Measurements from ENCODE around the gene WDR7. TPM values are rescaled to one million over a fixed set of nuclear protein-coding genes. Genes with fewer than 3 reads are reported as not detected.

The WDR7 gene
- total and polyA plus RNA-seq, 2 experiments from 2014 or later, result 7.0 to 14.8 TPM

DNA sequence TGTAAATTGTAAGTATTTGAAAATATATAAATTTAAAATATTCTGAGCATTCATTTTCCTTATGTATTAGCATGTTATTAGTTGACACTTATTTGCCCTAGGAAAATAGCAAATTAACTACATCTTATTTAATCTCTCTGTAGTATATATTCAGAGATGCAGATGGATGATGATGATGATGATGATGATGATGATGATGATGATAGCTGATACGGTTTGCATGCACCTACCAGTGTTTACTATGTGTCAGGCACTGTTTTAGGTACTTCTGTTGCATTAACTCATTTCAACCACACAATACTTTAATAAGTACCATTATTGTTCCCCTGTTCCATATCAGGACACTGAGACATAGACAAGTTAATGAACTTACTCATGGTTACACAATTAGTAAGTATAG, 304.3 kb downstream of the WDR7 start:
- peaks cover 3% of the 10 kb centered on the region for H3K27me3 Mint-ChIP-seq (ENCODE audit: insufficient read depth, low read depth, poor library complexity)
- Histone ChIP-seq H3K27me3 (ENCODE audit: insufficient read depth) (no peaks in the 10 kb centered on the region), H3K36me3 (ENCODE audit: insufficient read depth) (no peaks in the 10 kb centered on the region), H4K20me1 (replicated peaks; ENCODE audit: insufficient read depth) (no peaks in the 10 kb centered on the region), H3K4me2 (no peak overlapping the region), H3F3A (replicated peaks; ENCODE audit: low read depth) (no peaks in the 10 kb centered on the region), H3K79me2 (replicated peaks; ENCODE audit: insufficient read depth) (no peaks in the 10 kb centered on the region), H3K4me3 (no peak overlapping the region), H3K9me2 (ENCODE audit: insufficient read depth) (no peaks in the 10 kb centered on the region), H2AFZ (no peak overlapping the region), H3K4me1 (ENCODE audit: insufficient read depth) (peaks cover 9% of the 10 kb centered on the region; the same call in 1 of the 2 replicates), H3K27ac (ENCODE audit: low read depth) (no peak overlapping the region)
- no peaks in the 10 kb centered on the region for H3K36me3 Mint-ChIP-seq (ENCODE audit: low read depth)
- DNase-seq (ENCODE audit: low spot score) (no peak), ATAC-seq (no peak)
- peaks cover 11% of the 10 kb centered on the region for H3K4me1 Mint-ChIP-seq
- TF ChIP-seq ZNF331 (CRISPR knock-in tag; IDR thresholded peaks at IDR 0.05; ENCODE audit: low read depth) (no peak), ZNF114 (CRISPR knock-in tag; IDR thresholded peaks at IDR 0.05) (no peak), EZH2phosphoT487 (IDR thresholded peaks at IDR 0.05; ENCODE audit: unreplicated experiment) (no peak), POLR2AphosphoS5 (IDR thresholded peaks at IDR 0.05; ENCODE audit: low read depth) (no peak), JUNB (IDR thresholded peaks at IDR 0.05; ENCODE audit: unreplicated experiment) (no peak), CREB1 (CRISPR knock-in tag; IDR thresholded peaks at IDR 0.05; ENCODE audit: low read depth) (no peak), EZH2 (IDR thresholded peaks at IDR 0.05; ENCODE audit: low read depth, unreplicated experiment) (no peak), NANOG (IDR thresholded peaks at IDR 0.05; ENCODE audit: borderline replicate concordance) (no peak)
- TF ChIP-seq, protein P1, sequence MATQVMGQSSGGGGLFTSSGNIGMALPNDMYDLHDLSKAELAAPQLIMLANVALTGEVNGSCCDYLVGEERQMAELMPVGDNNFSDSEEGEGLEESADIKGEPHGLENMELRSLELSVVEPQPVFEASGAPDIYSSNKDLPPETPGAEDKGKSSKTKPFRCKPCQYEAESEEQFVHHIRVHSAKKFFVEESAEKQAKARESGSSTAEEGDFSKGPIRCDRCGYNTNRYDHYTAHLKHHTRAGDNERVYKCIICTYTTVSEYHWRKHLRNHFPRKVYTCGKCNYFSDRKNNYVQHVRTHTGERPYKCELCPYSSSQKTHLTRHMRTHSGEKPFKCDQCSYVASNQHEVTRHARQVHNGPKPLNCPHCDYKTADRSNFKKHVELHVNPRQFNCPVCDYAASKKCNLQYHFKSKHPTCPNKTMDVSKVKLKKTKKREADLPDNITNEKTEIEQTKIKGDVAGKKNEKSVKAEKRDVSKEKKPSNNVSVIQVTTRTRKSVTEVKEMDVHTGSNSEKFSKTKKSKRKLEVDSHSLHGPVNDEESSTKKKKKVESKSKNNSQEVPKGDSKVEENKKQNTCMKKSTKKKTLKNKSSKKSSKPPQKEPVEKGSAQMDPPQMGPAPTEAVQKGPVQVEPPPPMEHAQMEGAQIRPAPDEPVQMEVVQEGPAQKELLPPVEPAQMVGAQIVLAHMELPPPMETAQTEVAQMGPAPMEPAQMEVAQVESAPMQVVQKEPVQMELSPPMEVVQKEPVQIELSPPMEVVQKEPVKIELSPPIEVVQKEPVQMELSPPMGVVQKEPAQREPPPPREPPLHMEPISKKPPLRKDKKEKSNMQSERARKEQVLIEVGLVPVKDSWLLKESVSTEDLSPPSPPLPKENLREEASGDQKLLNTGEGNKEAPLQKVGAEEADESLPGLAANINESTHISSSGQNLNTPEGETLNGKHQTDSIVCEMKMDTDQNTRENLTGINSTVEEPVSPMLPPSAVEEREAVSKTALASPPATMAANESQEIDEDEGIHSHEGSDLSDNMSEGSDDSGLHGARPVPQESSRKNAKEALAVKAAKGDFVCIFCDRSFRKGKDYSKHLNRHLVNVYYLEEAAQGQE (IDR thresholded peaks at IDR 0.05; ENCODE audit: unreplicated experiment), result no peak
- TF ChIP-seq, protein P2, sequence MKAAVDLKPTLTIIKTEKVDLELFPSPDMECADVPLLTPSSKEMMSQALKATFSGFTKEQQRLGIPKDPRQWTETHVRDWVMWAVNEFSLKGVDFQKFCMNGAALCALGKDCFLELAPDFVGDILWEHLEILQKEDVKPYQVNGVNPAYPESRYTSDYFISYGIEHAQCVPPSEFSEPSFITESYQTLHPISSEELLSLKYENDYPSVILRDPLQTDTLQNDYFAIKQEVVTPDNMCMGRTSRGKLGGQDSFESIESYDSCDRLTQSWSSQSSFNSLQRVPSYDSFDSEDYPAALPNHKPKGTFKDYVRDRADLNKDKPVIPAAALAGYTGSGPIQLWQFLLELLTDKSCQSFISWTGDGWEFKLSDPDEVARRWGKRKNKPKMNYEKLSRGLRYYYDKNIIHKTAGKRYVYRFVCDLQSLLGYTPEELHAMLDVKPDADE (IDR thresholded peaks at IDR 0.05), result no peak
- no peak overlapping the region for H3K27ac Mint-ChIP-seq
- no peaks in the 10 kb centered on the region for H3K9me3 Mint-ChIP-seq
- no peak overlapping the region for H3K4me3 Mint-ChIP-seq

DNA sequence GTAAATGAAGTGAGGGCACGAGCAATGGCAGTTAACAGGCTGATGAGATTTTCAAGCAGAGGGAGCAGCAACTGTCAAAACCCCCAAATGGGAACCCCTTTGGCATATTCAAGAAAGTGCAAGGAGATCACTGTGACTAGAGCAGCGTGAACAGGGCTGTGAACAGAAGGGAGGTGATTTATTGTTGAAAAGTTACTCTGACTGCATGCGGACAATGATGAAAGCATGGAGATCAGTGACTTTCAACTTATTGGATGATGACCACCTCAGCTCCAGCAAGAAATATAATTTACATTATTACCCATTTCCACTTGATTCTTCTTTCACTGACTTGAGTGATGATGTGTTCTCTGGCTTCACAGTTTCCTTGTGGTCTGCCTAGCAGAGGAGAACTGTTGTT, 308.0 kb downstream of the WDR7 start:
- Mint-ChIP-seq H3K27ac (no peak overlapping the region), H3K4me1 (peaks cover 8% of the 10 kb centered on the region)
- TF ChIP-seq CREB1 (CRISPR knock-in tag; IDR thresholded peaks at IDR 0.05; ENCODE audit: low read depth) (no peak), EZH2 (IDR thresholded peaks at IDR 0.05; ENCODE audit: low read depth, unreplicated experiment) (no peak)
- TF ChIP-seq, protein P3, sequence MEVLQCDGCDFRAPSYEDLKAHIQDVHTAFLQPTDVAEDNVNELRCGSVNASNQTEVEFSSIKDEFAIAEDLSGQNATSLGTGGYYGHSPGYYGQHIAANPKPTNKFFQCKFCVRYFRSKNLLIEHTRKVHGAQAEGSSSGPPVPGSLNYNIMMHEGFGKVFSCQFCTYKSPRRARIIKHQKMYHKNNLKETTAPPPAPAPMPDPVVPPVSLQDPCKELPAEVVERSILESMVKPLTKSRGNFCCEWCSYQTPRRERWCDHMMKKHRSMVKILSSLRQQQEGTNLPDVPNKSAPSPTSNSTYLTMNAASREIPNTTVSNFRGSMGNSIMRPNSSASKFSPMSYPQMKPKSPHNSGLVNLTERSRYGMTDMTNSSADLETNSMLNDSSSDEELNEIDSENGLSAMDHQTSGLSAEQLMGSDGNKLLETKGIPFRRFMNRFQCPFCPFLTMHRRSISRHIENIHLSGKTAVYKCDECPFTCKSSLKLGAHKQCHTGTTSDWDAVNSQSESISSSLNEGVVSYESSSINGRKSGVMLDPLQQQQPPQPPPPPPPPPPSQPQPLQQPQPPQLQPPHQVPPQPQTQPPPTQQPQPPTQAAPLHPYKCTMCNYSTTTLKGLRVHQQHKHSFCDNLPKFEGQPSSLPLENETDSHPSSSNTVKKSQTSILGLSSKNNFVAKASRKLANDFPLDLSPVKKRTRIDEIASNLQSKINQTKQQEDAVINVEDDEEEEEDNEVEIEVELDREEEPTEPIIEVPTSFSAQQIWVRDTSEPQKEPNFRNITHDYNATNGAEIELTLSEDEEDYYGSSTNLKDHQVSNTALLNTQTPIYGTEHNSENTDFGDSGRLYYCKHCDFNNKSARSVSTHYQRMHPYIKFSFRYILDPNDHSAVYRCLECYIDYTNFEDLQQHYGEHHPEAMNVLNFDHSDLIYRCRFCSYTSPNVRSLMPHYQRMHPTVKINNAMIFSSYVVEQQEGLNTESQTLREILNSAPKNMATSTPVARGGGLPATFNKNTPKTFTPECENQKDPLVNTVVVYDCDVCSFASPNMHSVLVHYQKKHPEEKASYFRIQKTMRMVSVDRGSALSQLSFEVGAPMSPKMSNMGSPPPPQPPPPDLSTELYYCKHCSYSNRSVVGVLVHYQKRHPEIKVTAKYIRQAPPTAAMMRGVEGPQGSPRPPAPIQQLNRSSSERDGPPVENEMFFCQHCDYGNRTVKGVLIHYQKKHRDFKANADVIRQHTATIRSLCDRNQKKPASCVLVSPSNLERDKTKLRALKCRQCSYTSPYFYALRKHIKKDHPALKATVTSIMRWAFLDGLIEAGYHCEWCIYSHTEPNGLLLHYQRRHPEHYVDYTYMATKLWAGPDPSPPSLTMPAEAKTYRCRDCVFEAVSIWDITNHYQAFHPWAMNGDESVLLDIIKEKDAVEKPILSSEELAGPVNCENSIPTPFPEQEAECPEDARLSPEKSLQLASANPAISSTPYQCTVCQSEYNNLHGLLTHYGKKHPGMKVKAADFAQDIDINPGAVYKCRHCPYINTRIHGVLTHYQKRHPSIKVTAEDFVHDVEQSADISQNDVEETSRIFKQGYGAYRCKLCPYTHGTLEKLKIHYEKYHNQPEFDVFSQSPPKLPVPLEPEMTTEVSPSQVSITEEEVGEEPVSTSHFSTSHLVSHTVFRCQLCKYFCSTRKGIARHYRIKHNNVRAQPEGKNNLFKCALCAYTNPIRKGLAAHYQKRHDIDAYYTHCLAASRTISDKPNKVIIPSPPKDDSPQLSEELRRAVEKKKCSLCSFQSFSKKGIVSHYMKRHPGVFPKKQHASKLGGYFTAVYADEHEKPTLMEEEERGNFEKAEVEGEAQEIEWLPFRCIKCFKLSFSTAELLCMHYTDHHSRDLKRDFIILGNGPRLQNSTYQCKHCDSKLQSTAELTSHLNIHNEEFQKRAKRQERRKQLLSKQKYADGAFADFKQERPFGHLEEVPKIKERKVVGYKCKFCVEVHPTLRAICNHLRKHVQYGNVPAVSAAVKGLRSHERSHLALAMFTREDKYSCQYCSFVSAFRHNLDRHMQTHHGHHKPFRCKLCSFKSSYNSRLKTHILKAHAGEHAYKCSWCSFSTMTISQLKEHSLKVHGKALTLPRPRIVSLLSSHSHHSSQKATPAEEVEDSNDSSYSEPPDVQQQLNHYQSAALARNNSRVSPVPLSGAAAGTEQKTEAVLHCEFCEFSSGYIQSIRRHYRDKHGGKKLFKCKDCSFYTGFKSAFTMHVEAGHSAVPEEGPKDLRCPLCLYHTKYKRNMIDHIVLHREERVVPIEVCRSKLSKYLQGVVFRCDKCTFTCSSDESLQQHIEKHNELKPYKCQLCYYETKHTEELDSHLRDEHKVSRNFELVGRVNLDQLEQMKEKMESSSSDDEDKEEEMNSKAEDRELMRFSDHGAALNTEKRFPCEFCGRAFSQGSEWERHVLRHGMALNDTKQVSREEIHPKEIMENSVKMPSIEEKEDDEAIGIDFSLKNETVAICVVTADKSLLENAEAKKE (CRISPR knock-in tag; IDR thresholded peaks at IDR 0.05), result no peak

More for the DNA sequence above, 308.0 kb downstream of the WDR7 start:
- H3K9me2 ChIP-seq (ENCODE audit: insufficient read depth), result no peaks in the 10 kb centered on the region
- H3K4me3 ChIP-seq, result no peak overlapping the region
- Mint-ChIP-seq H3K9me3 (no peaks in the 10 kb centered on the region), H3K27me3 (ENCODE audit: insufficient read depth, low read depth, poor library complexity) (no peaks in the 10 kb centered on the region), H3K36me3 (ENCODE audit: low read depth) (no peaks in the 10 kb centered on the region), H3K4me3 (no peak overlapping the region)
- no peak overlapping the region; the same call in 1 of the 2 replicates for H3K4me2 ChIP-seq
- no peaks in the 10 kb centered on the region for H3F3A ChIP-seq (replicated peaks; ENCODE audit: low read depth)
- H3K4me1 ChIP-seq (ENCODE audit: insufficient read depth), result peaks cover 9% of the 10 kb centered on the region; the same call in 1 of the 2 replicates
- H3K27me3 ChIP-seq (ENCODE audit: insufficient read depth), result no peaks in the 10 kb centered on the region
- no peak overlapping the region for H3K27ac ChIP-seq (ENCODE audit: low read depth)
- ATAC-seq (no peak), DNase-seq (ENCODE audit: low spot score) (no peak)
- no peaks in the 10 kb centered on the region for H3K79me2 ChIP-seq (replicated peaks; ENCODE audit: insufficient read depth)
- no peaks in the 10 kb centered on the region for H4K20me1 ChIP-seq (replicated peaks; ENCODE audit: insufficient read depth)
- H3K36me3 ChIP-seq (ENCODE audit: insufficient read depth), result no peaks in the 10 kb centered on the region
- H2AFZ ChIP-seq, result no peak overlapping the region
